ENCODE results near the gene C2CD5.
A peak's percentile ranks its signal among the peaks of the same experiment; 100 is the strongest.

The C2CD5 gene

GRCh38 chr12:22543246-22544037 is 900 bp downstream of the C2CD5 start:
- DNase-seq (peak; percentile 48), ATAC-seq (ENCODE audit: insufficient read depth, low read depth) (peak; percentile 47)
- Histone ChIP-seq H2AFZ (ENCODE audit: low read depth, low read length) (peak overlapping the region; percentile 87), H3K4me1 (ENCODE audit: insufficient read depth, low read length) (peaks cover 34% of the 10 kb centered on the region), H3K79me2 (ENCODE audit: insufficient read depth, low read length) (peaks cover 46% of the 10 kb centered on the region), H3K27ac (ENCODE audit: low read length) (peak overlapping the region; percentile 94), H3K36me3 (ENCODE audit: insufficient read depth, low read length) (peaks cover 22% of the 10 kb centered on the region), H3K4me3 (ENCODE audit: low read depth in 1 of 2, low read length in 2 of 2) (peak overlapping the region; percentile 89 to 96), H3K9ac (ENCODE audit: low read depth, low read length) (peak overlapping the region; percentile 92), H3K9me3 (ENCODE audit: insufficient read depth, low read length, severe bottlenecking) (no peaks in the 10 kb centered on the region), H4K20me1 (ENCODE audit: insufficient read depth, low read length) (no peaks in the 10 kb centered on the region), H3K27me3 (ENCODE audit: insufficient read depth, low read length, poor library complexity) (no peaks in the 10 kb centered on the region), H3K4me2 (ENCODE audit: insufficient read depth, low read length) (peak overlapping the region; percentile 98)
- TF ChIP-seq EZH2 (IDR thresholded peaks at IDR 0.05; ENCODE audit: borderline replicate concordance, low read depth, low read length, severe bottlenecking) (no peak), CTCF (IDR thresholded peaks at IDR 0.05; ENCODE audit: borderline replicate concordance, extremely low read depth, low read length, poor library complexity, severe bottlenecking) (no peak)

DNA sequence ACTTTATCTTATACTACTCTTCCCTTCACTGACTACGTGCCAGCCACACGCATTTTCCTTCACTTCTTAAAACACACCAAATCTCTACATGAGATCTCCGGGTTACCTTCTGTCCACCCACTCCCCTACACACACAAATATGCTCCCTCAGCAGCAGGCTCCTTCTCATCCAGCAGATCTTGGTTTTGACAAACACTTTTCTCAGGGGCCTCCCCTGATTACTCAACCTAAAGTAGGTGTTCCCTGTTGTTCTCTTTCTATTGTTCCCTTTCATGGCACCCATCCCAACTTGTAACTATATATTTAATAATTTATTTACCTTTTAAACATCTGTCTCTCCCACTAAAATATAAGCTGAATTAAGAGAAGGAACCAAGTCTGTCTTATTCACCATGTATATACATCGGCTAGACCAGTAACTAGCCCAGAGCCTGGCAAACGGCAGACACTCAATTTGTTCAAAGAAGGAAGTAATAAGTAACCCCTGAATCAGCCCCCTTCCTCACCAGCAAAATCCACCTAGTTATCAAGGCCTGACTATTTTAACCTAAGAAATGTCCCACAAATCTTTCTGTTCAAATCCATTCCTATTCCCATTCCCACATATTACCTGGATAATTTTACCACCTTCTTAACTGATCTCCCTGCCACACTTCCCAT is 2.7 kb downstream of the C2CD5 start:
- Histone ChIP-seq H3K4me3 (ENCODE audit: low read depth in 1 of 2, low read length in 2 of 2) (no peak overlapping the region), H3K4me1 (ENCODE audit: insufficient read depth, low read length) (peaks cover 52% of the 10 kb centered on the region), H2AFZ (ENCODE audit: low read depth, low read length) (no peak overlapping the region), H3K4me2 (ENCODE audit: insufficient read depth, low read length) (peak overlapping the region; percentile 98), H3K36me3 (ENCODE audit: insufficient read depth, low read length) (peaks cover 27% of the 10 kb centered on the region), H3K9me3 (ENCODE audit: insufficient read depth, low read length, severe bottlenecking) (no peaks in the 10 kb centered on the region), H3K79me2 (ENCODE audit: insufficient read depth, low read length) (peaks cover 62% of the 10 kb centered on the region), H4K20me1 (ENCODE audit: insufficient read depth, low read length) (no peaks in the 10 kb centered on the region), H3K27me3 (ENCODE audit: insufficient read depth, low read length, poor library complexity) (no peaks in the 10 kb centered on the region), H3K9ac (ENCODE audit: low read depth, low read length) (peak overlapping the region; percentile 92; the same call in 1 of the 2 replicates), H3K27ac (ENCODE audit: low read length) (no peak overlapping the region)
- DNase-seq (no peak), ATAC-seq (ENCODE audit: insufficient read depth, low read depth) (no peak)
- TF ChIP-seq CTCF (IDR thresholded peaks at IDR 0.05; ENCODE audit: borderline replicate concordance, extremely low read depth, low read length, poor library complexity, severe bottlenecking): no peak
- TF ChIP-seq EZH2 (IDR thresholded peaks at IDR 0.05; ENCODE audit: borderline replicate concordance, low read depth, low read length, severe bottlenecking): no peak

DNA sequence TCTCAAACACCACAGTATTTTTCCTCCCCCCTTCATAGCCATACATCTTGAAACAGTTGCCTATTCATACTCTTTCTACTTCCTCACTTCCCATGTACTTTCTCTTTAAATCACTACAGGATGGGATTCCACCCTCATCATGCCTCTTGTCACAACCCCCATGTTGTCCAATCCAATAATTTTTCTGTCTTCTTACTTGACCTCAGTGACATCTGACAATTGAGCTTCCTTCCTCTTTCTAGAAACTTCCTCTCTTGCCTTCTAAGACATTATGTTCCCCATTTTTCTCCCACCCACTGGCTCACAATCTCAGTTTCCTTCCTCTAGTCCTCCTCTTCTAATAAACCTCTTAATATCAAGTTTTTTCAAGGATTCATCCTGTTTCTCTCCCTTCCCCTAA is 5.3 kb downstream of the C2CD5 start:
- Histone ChIP-seq H3K4me2 (ENCODE audit: insufficient read depth, low read length) (0 out of 2 replicates have a peak overlapping the region, but pooled peaks have one; percentile 5), H3K27ac (ENCODE audit: low read length) (no peak overlapping the region), H3K4me3 (ENCODE audit: low read depth in 1 of 2, low read length in 2 of 2) (no peak overlapping the region), H3K9ac (ENCODE audit: low read depth, low read length) (no peak overlapping the region), H3K9me3 (ENCODE audit: insufficient read depth, low read length, severe bottlenecking) (no peaks in the 10 kb centered on the region), H4K20me1 (ENCODE audit: insufficient read depth, low read length) (no peaks in the 10 kb centered on the region; the same call in 1 of the 2 replicates), H2AFZ (ENCODE audit: low read depth, low read length) (no peak overlapping the region), H3K27me3 (ENCODE audit: insufficient read depth, low read length, poor library complexity) (no peaks in the 10 kb centered on the region), H3K79me2 (ENCODE audit: insufficient read depth, low read length) (peaks cover 72% of the 10 kb centered on the region), H3K36me3 (ENCODE audit: insufficient read depth, low read length) (peaks cover 32% of the 10 kb centered on the region), H3K4me1 (ENCODE audit: insufficient read depth, low read length) (peaks cover 59% of the 10 kb centered on the region)
- DNase-seq: no peak
- TF ChIP-seq EZH2 (IDR thresholded peaks at IDR 0.05; ENCODE audit: borderline replicate concordance, low read depth, low read length, severe bottlenecking): no peak
- TF ChIP-seq CTCF (IDR thresholded peaks at IDR 0.05; ENCODE audit: borderline replicate concordance, extremely low read depth, low read length, poor library complexity, severe bottlenecking): no peak
- ATAC-seq (ENCODE audit: insufficient read depth, low read depth): no peak

All from DND-41 (cell line).